H9 (cell line): Measurements from ENCODE around the gene LDB1. TPM values are rescaled to one million over a fixed set of nuclear protein-coding genes. Genes with fewer than 3 reads are reported as not detected.

Source experiments
- DNase-seq: peaks from one replicate; pipeline ENCODE4 v3.0.0-alpha.2; 2017
- H2AFZ ChIP-seq: one replicate; pipeline ENCODE4 v1.6.1; 2013; ENCODE audit warnings: mild to moderate bottlenecking, low read length, control low read depth, moderate library complexity
- H2AK5ac ChIP-seq: 2 replicates; pipeline ENCODE4 v1.6.1; 2013; ENCODE audit warnings: low read length, control low read depth, mixed read lengths; ENCODE audit not compliant: insufficient read length
- H2BK120ac ChIP-seq: one replicate; pipeline ENCODE4 v1.6.1; 2013; ENCODE audit warnings: low read depth, mild to moderate bottlenecking, low read length, control low read depth, inconsistent platforms; ENCODE audit not compliant: poor library complexity, severe bottlenecking
- H2BK12ac ChIP-seq: 2 replicates; pipeline ENCODE4 v1.6.1; 2013; ENCODE audit warnings: low read length, control low read depth, mixed read lengths, low read depth; ENCODE audit not compliant: insufficient read length
- H2BK15ac ChIP-seq: 2 replicates; pipeline ENCODE4 v1.6.1; 2013; ENCODE audit warnings: low read depth, low read length, control low read depth
- H2BK20ac ChIP-seq: one replicate; pipeline ENCODE4 v1.6.1; 2013; ENCODE audit warnings: low read depth, mild to moderate bottlenecking, low read length, control low read depth, inconsistent platforms; ENCODE audit not compliant: poor library complexity, severe bottlenecking
- H2BK5ac ChIP-seq: 2 replicates; pipeline ENCODE4 v1.6.1; 2013; ENCODE audit warnings: low read length, control low read depth, mixed read lengths; ENCODE audit not compliant: insufficient read length
- H3K14ac ChIP-seq: 2 replicates; pipeline ENCODE4 v1.6.1; 2013; ENCODE audit warnings: low read length, control low read depth; ENCODE audit not compliant: insufficient read depth
- H3K18ac ChIP-seq: 2 replicates; pipeline ENCODE4 v1.6.1; 2013; ENCODE audit warnings: low read depth, mild to moderate bottlenecking, mixed read lengths, low read length, control low read depth; ENCODE audit not compliant: insufficient read length
- H3K23ac ChIP-seq: 2 replicates; pipeline ENCODE4 v1.6.1; 2013; ENCODE audit warnings: low read length, control low read depth, mixed read lengths, low read depth; ENCODE audit not compliant: insufficient read length
- H3K23me2 ChIP-seq: 2 replicates; pipeline ENCODE4 v1.6.1; 2013; ENCODE audit warnings: low read depth, mild to moderate bottlenecking, mixed read lengths, low read length, control low read depth; ENCODE audit not compliant: insufficient read length, poor library complexity, severe bottlenecking
- H3K27ac ChIP-seq: 2 replicates; pipeline ENCODE4 v1.5.1; 2013; ENCODE audit warnings: low read length, control low read depth, mixed read lengths, low read depth; ENCODE audit not compliant: insufficient read length
- H3K27me3 ChIP-seq: 2 replicates; pipeline ENCODE4 v1.6.1; 2013; ENCODE audit warnings: low read length, control low read depth, inconsistent platforms; ENCODE audit not compliant: insufficient read depth
- H3K4ac ChIP-seq: 2 replicates; pipeline ENCODE4 v1.6.1; 2013; ENCODE audit warnings: low read depth, mild to moderate bottlenecking, control low read depth, inconsistent platforms, low read length, moderate library complexity
- H3K4me1 ChIP-seq: 2 replicates; pipeline ENCODE4 v1.6.1; 2013; ENCODE audit warnings: low read length, control low read depth, inconsistent platforms; ENCODE audit not compliant: insufficient read depth
- H3K4me2 ChIP-seq: 2 replicates; pipeline ENCODE4 v1.6.1; 2013; ENCODE audit warnings: low read length, control low read depth, mixed read lengths; ENCODE audit not compliant: insufficient read length, insufficient read depth
- H3K56ac ChIP-seq: 2 replicates; pipeline ENCODE4 v1.6.1; 2013; ENCODE audit warnings: low read depth, mild to moderate bottlenecking, mixed read lengths, low read length, control low read depth; ENCODE audit not compliant: insufficient read length
- H3K79me1 ChIP-seq: 2 replicates; pipeline ENCODE4 v1.6.1; 2013; ENCODE audit warnings: low read depth, mild to moderate bottlenecking, moderate library complexity, low read length, control low read depth, inconsistent platforms; ENCODE audit not compliant: insufficient read depth, poor library complexity, severe bottlenecking
- H3K79me2 ChIP-seq: 2 replicates; pipeline ENCODE4 v1.6.1; 2013; ENCODE audit warnings: low read length, control low read depth, inconsistent platforms; ENCODE audit not compliant: insufficient read depth
- H3K9ac ChIP-seq: 2 replicates; pipeline ENCODE4 v1.6.1; 2013; ENCODE audit warnings: low read length, control low read depth, mixed read lengths; ENCODE audit not compliant: insufficient read length; ENCODE audit errors: extremely low read depth
- H3K9me3 ChIP-seq: one replicate; pipeline ENCODE4 v1.6.1; 2013; ENCODE audit warnings: low read depth, low read length, inconsistent platforms; ENCODE audit not compliant: control insufficient read depth
- H3T11ph ChIP-seq: one replicate; pipeline ENCODE4 v1.6.1; 2013; ENCODE audit warnings: mild to moderate bottlenecking, low read length, control low read depth, inconsistent platforms
- H4K20me1 ChIP-seq: one replicate; pipeline ENCODE4 v1.6.1; 2013; ENCODE audit not compliant: control insufficient read depth, insufficient read length, insufficient read depth
- H4K5ac ChIP-seq: 2 replicates; pipeline ENCODE4 v1.6.1; 2013; ENCODE audit warnings: low read depth, mild to moderate bottlenecking, mixed read lengths, low read length, control low read depth; ENCODE audit not compliant: insufficient read length
- H4K8ac ChIP-seq: replicated peaks from 2 replicates; pipeline ENCODE4 v1.6.1; 2013; ENCODE audit warnings: low read length, control low read depth, mixed read lengths, low read depth; ENCODE audit not compliant: insufficient read length
- H4K91ac ChIP-seq: 2 replicates; pipeline ENCODE4 v1.6.1; 2013; ENCODE audit warnings: low read depth, mild to moderate bottlenecking, moderate library complexity, mixed read lengths, low read length, control low read depth; ENCODE audit not compliant: insufficient read length
- H3K27ac Mint-ChIP-seq, 3 experiments: 2 replicates in 2 of 3; 3 replicates in 1 of 3; pipeline ENCODE4 v1.8.0; 2020 to 2021; ENCODE audit warnings: mixed read lengths in 3 of 3, mild to moderate bottlenecking in 1 of 3, moderate library complexity in 1 of 3
- H3K27me3 Mint-ChIP-seq: 2 replicates; pipeline ENCODE4 v1.8.0; 2021; ENCODE audit warnings: low read depth, mild to moderate bottlenecking, moderate library complexity, mixed read lengths
- H3K36me3 Mint-ChIP-seq, 3 experiments: 2 replicates in 2 of 3; 3 replicates in 1 of 3; pipeline ENCODE4 v1.8.0; 2020 to 2021; ENCODE audit warnings: low read depth in 3 of 3, mixed read lengths in 3 of 3; ENCODE audit not compliant: insufficient read depth in 1 of 3
- H3K4me1 Mint-ChIP-seq, 2 experiments: 2 replicates each; pipeline ENCODE4 v1.8.0; 2020; ENCODE audit warnings: mixed read lengths in 2 of 2
- H3K4me3 Mint-ChIP-seq, 2 experiments: 2 replicates in 1 of 2; 3 replicates in 1 of 2; pipeline ENCODE4 v1.8.0; 2020 to 2021; ENCODE audit warnings: mild to moderate bottlenecking in 2 of 2, mixed read lengths in 2 of 2, moderate library complexity in 1 of 2
- H3K9me3 Mint-ChIP-seq, 2 experiments: 2 replicates in 1 of 2; 3 replicates in 1 of 2; pipeline ENCODE4 v1.8.0; 2020; ENCODE audit warnings: mild to moderate bottlenecking in 2 of 2, mixed read lengths in 2 of 2, moderate library complexity in 1 of 2
- CTCF ChIP-seq: fragments of 200-600 bp; sonication (generic); conservative IDR thresholded peaks from 3 replicates; pipeline ENCODE4 v1.8.0; 2021; ENCODE audit warnings: antibody characterized with exemption, mild to moderate bottlenecking
- WGBS: extraction: QIAGEN DNeasy Blood & Tissue Kit; methylation state at CpG from one replicate; pipeline ENCODE4 v1.1.7; 2013; ENCODE audit warnings: missing lambda C conversion rate, low lambda C conversion rate, mixed read lengths; ENCODE audit not compliant: insufficient read length; ENCODE audit errors: extremely low coverage; 5-methylcytosine and 5-hydroxymethylcytosine counted together
- total RNA-seq: library from RNA; stranded (reverse); gene quantifications from 2 replicates; pipeline ENCODE4 v1.2.1, GENCODE V29; 2021

Gene LDB1
- total RNA-seq, 1 experiment from 2014 or later, result 80.5 TPM

GRCh38 chr10:102132563-102133372 lies 12.6 kb upstream of the LDB1 start, which contains the start of gene PPRC1:
PPRC1 (plus strand) TSS chr10:102133040; CDS start chr10:102133069, 29 bp downstream.
- Histone ChIP-seq H3K4me1 (no peaks in the 10 kb centered on the region; the same call in 1 of the 2 replicates), H4K5ac (peak within 1 kb of the TSS; percentile 15), H2BK120ac (no peak within 1 kb of the TSS), H3K14ac (peak within 1 kb of the TSS; percentile 83), H2BK15ac (no peak within 1 kb of the TSS), H2BK5ac (no peak within 1 kb of the TSS), H2BK20ac (no peak within 1 kb of the TSS), H2AK5ac (no peak within 1 kb of the TSS), H3K18ac (peak within 1 kb of the TSS; percentile 86), H3K9me3 (no peaks in the 10 kb centered on the region), H3K4me2 (peak within 1 kb of the TSS; percentile 100), H3K56ac (no peak within 1 kb of the TSS), H3K79me1 (peaks cover 10% of the 10 kb centered on the region), H4K20me1 (no peaks in the 10 kb centered on the region), H4K8ac (no peak within 1 kb of the TSS), H3K27ac (no peak within 1 kb of the TSS), H3K79me2 (peaks cover 42% of the 10 kb centered on the region), H3K23me2 (peaks cover 11% of the 10 kb centered on the region), H2BK12ac (no peak within 1 kb of the TSS), H4K91ac (no peak within 1 kb of the TSS), H3K23ac (no peak within 1 kb of the TSS), H3K27me3 (no peaks in the 10 kb centered on the region), H3K9ac (peak within 1 kb of the TSS; percentile 91), H3K4ac (0 out of 2 replicates have a peak within 1 kb of the TSS, but pooled peaks have one; percentile 64), H2AFZ (peak within 1 kb of the TSS; percentile 74), H3T11ph (no peak within 1 kb of the TSS)
- Mint-ChIP-seq H3K4me3 (peak within 1 kb of the TSS; percentile 97 to 98), H3K27me3 (peaks cover 2% of the 10 kb centered on the region; the same call in 1 of the 2 replicates), H3K36me3 (peaks cover 18 to 30% (median 22%) of the 10 kb centered on the region in 3 experiments), H3K9me3 (no peaks in the 10 kb centered on the region; a peak in 1 of 5 replicates), H3K4me1 (peaks cover 23 to 27% of the 10 kb centered on the region in 2 experiments), H3K27ac (peak within 1 kb of the TSS; percentile 95 to 99 (median 99))
- WGBS, result no CpG with 5 or more reads among the region's 64 CpGs
- TF ChIP-seq CTCF, result peak; percentile 97
- peak; percentile 99 for DNase-seq
